Aorta (tissue), 5 donors: ENCODE data around the gene RIIAD1. TPM values are rescaled to one million over a fixed set of nuclear protein-coding genes. Genes with fewer than 3 reads are reported as not detected.
"Not testable (repeated sequence)": the region's sequence is repeated elsewhere in the genome, so short reads cannot be mapped to it uniquely, and the experiment has no call there.

Experiments used
- ATAC-seq: fragments of 200-7000 bp; cut with Tn5 transposase; one replicate; pipeline ENCODE4 v1.9.1; 2022; ENCODE audit warnings: moderate library complexity; ENCODE audit not compliant: low FRiP score
- DNase-seq, 2 donors: peaks; one replicate each; pipeline ENCODE4 v3.0.0-alpha.2; 2020
- H3K27ac ChIP-seq, 2 donors: one replicate each; pipeline ENCODE4 v1.5.1; 2013; ENCODE audit warnings: low read length in 2 of 2, mild to moderate bottlenecking in 2 of 2, moderate library complexity in 2 of 2, control low read depth in 1 of 2, inconsistent platforms in 1 of 2, low read depth in 1 of 2
- H3K27me3 ChIP-seq, 2 donors: one replicate each; pipeline ENCODE4 v1.6.1; 2013; ENCODE audit warnings: control low read depth in 1 of 2, low read length in 1 of 2, mild to moderate bottlenecking in 1 of 2, moderate library complexity in 1 of 2; ENCODE audit not compliant: insufficient read depth in 2 of 2, control insufficient read depth in 1 of 2
- H3K36me3 ChIP-seq, 2 donors: one replicate each; pipeline ENCODE4 v1.6.1; 2013; ENCODE audit warnings: control low read depth in 1 of 2, low read length in 1 of 2, mild to moderate bottlenecking in 1 of 2; ENCODE audit not compliant: insufficient read depth in 2 of 2, control insufficient read depth in 1 of 2
- H3K4me1 ChIP-seq, 2 donors: one replicate each; pipeline ENCODE4 v1.6.1; 2013; ENCODE audit warnings: low read length in 2 of 2, control low read depth in 1 of 2, mild to moderate bottlenecking in 1 of 2, moderate library complexity in 1 of 2; ENCODE audit not compliant: insufficient read depth in 2 of 2, control insufficient read depth in 1 of 2
- H3K4me3 ChIP-seq, 2 donors: one replicate each; pipeline ENCODE4 v1.5.1; 2013; ENCODE audit warnings: low read length in 2 of 2, control low read depth in 1 of 2, mild to moderate bottlenecking in 1 of 2
- H3K9me3 ChIP-seq: one replicate; pipeline ENCODE4 v1.6.1; 2013; ENCODE audit warnings: mild to moderate bottlenecking, low read length; ENCODE audit not compliant: control insufficient read depth
- WGBS, 2 donors: extraction: QIAGEN DNeasy Blood & Tissue Kit; methylation state at CpG; one replicate each; pipeline ENCODE4 v1.1.7; 2013; 5-methylcytosine and 5-hydroxymethylcytosine counted together
- intact Hi-C, 2 donors: fragments of 100-400 bp; cut with DNase I; formaldehyde crosslinking; loops; one replicate each; pipeline versions ENCODE4 v1.14.2 to v1.15.0; 2022
- polyA plus RNA-seq, 2 donors: library from polyadenylated mRNA; stranded (reverse); fragments of 200-250 nt; gene quantifications; one replicate each; pipeline ENCODE4 v1.2.3, GENCODE V29; 2013
- total RNA-seq, 2 donors: library from RNA; stranded (reverse); fragmentation: NEBNext Ultra II Directional; extraction: Animal tissue kit (Norgen Biotek cat#: 25700); gene quantifications; one replicate each; pipeline ENCODE4 v1.2.1, GENCODE V29; 2021
- donor health status: healthy with polysubstance abuse.
- donor health status: Bipolar disorder and iron deficiency.
- donor health status: DM: no; HTN: no; CAD: no.
- donor health status: DM: no; HTN: no; CAD: no.
- donor health status: DM: yes; HTN: yes; CAD: no.

Gene RIIAD1
- total and polyA plus RNA-seq, 4 donors, result not detected

DNA sequence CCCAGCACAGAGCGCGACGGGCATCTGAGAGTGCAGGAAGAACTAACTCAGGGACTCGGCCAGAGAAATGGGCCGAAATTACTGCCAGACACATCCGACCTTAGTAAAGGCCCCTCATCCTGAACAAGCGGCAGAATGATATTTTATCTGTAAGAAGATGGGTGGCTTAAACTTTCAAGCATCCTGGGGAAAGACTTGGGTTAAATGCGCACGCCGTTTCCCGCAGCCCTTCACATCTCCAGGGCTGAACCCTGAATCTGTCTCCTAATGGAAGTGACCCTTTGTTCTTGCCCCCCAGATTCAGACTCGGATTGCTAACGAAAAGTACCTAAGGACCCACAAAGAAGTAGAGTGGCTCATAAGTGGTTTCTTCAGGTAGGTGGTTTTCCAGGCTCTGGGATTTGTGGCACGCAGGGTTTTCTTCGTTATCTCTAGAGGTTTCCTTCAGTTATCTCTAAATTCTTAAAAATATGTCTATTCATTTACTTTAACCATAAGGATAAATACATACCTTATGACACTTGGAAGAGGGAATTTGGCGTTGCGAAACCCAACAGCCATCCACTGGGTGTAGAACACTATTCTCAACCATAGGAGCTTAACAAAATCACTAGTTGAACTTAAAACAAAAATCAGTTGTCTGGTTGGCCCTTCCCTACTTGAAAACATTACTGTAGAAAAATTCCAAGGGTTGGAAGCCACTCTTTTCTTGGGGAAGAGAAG is 627 bp downstream of the RIIAD1 start:
- Histone ChIP-seq H3K4me1 (no peaks in the 10 kb centered on the region), H3K36me3 (no peaks in the 10 kb centered on the region), H3K4me3 (peak overlapping the region; percentile 67 to 70), H3K27ac (no peak overlapping the region), H3K9me3 (no peaks in the 10 kb centered on the region), H3K27me3 (no peaks in the 10 kb centered on the region)
- DNase-seq (no peak), ATAC-seq (no peak)
- intact Hi-C loops, result no loop called here
- 31% methylated on average over 17 of the region's 17 CpGs for WGBS, 2 donors

DNA sequence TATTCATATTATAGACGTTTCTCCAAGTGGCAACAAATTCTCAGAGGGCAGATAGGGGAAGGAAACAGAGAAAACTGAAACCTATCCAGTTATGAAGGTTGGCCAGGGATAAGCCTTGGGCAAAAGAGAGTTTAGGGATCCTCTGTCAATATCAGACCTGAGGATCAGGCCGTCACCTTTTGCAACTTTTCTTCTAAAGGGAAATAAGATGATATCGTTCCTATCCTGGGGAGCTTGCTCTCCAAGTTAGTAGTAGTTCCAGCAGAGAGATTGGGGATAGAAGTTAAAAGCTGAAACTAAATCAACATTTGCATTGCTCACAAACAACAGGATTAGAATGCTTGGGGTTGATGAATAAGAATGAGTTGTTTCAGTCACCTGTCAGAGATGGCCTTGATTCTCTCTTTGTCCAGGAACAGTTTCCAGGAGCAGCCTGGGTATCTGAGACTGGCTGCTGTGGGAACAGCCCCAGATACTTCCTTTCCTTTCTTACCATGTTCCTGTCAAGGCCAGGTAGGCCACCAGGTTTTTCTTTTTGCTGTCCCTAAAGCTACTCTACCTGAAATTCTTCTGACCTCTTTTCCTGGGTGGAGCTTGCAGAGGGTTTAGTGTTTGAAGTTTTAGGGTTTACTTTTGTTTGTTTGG is 2.5 kb downstream of the RIIAD1 start:
- no peaks in the 10 kb centered on the region for H3K9me3 ChIP-seq
- no peaks in the 10 kb centered on the region for H3K36me3 ChIP-seq
- H3K4me3 ChIP-seq, result no peak overlapping the region
- intact Hi-C loops, result no loop called here
- no peak overlapping the region for H3K27ac ChIP-seq
- WGBS, 2 donors, result 50 to 58% methylated on average over 3 of the region's 3 CpGs
- no peak for DNase-seq
- no peaks in the 10 kb centered on the region for H3K4me1 ChIP-seq
- H3K27me3 ChIP-seq, result no peaks in the 10 kb centered on the region
- ATAC-seq, result no peak

DNA sequence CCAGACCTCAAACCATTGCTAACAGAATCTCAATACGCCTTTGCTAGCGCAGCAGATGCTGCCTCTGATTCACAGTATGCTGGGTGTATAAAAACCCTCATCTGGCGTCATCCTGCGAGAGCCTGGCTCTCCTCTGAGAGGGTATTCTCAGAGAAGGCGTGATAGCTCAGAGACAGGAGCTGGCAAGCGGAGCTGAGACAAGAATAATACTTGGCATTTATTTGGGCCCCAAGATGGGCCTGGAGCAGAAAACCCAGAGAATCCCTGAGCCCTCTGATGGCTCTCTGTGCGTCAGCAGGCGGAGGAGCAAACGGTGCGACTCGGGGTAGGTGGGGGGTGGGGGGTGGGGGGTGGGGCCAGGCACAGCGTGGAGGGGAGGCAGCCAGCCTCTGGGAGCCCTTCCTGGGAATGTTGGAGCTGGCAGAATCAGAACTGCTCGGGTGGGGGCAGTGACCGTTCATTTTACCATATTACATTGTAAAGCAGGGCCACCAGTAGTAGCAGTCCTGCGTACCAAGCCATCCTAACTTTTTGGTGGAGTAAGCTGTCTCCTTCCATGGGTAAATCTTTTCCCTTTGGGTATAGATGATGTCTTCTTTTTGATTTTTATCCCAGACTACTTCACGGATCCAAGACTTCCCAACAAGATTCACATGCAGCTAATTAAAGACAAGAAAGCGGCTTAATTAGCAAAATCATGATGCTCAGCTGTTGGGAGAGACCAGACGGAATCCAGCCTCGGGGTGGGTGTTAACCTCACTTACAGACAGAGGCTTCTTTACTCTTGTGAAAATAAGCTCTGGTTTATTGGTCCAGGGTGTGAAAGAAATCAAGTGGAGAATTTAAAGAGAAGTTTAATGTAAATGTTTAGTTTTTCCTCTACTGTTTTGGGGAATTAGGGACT is 7.1 kb downstream of the RIIAD1 start:
- peak overlapping the region in 1 of 2 donors; percentile 32 for H3K27ac ChIP-seq

DNA sequence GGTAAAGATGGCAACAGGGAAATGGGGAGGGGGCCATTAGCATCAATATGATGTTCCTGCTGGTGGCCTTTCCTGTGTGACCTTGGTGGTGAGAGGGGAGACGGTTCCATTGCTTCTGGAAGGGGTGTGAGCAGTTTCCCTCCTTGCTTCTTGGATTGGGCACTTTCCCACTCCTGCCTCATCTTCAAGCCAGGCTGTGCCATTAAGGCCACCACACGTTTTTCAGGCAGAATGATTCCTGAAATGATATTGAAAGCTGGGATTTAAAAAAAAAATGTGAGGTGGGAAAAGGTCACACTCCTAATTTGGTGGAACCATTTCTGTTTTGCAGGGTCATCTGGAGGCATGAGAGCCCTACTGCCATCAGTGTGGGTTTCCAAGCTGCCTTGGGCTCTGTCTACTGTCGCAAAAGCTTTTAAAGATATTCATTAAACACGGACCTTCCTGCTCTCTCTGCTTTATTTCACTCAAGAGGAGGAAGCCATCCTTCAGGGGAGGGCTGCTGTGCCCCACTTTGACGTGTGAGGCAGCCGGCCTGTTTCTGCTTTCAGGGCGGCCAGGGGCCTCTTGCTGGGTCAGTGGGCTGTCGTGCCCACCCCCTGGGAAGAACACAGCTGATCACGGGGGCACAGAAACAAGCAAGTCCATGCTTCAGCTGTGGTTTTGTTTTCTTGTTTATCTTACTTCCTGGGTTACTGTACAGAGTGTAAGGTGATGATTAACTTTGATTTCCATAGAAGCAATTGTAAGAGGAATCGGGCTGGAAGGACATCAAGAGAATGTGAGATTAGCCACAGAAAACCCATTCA is 8.0 kb downstream of the RIIAD1 start:
- Histone ChIP-seq H3K27ac (no peak overlapping the region), H3K27me3 (no peaks in the 10 kb centered on the region), H3K4me1 (no peaks in the 10 kb centered on the region), H3K4me3 (no peak overlapping the region), H3K36me3 (no peaks in the 10 kb centered on the region), H3K9me3 (no peaks in the 10 kb centered on the region)
- ATAC-seq (no peak), DNase-seq (no peak)
- intact Hi-C loops, result loop anchor here in 1 of 2 donors (5.0 kb wide), 1 partner anchor 287 kb away; no protein-coding TSS in a partner anchor
- WGBS, 2 donors, result 63 to 69% methylated on average over 10 of the region's 10 CpGs

More for the DNA sequence above, 7.1 kb downstream of the RIIAD1 start:
- Histone ChIP-seq H3K27me3 (no peaks in the 10 kb centered on the region), H3K9me3 (no peaks in the 10 kb centered on the region), H3K4me1 (no peaks in the 10 kb centered on the region), H3K36me3 (no peaks in the 10 kb centered on the region), H3K4me3 (peak overlapping the region in 1 of 2 donors; percentile 14)
- 9 to 10% methylated on average over 19 of the region's 19 CpGs for WGBS, 2 donors
- peak; percentile 77 for ATAC-seq
- DNase-seq, result no peak
- intact Hi-C loops, result loop anchor here in 1 of 2 donors (5.0 kb wide), 1 partner anchor 286 kb away; no protein-coding TSS in a partner anchor

DNA sequence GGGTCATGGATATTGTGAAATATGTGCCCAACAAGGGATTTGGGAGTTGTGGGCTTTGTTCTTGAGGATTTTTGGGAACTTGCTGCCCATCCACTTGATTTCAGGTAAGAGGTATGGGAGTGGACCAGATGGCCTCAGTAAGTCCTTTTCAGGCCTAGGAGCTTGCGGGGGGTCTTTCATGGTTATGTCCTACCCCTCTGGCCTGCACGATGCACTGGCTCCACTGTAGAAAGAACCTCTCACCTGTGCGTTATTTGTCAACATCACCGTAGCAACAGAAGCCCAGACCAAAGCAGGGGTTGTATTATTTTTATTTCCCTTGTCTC is 8.6 kb downstream of the RIIAD1 start:
- H3K4me3 ChIP-seq, result no peak overlapping the region
- no peak for ATAC-seq
- H3K36me3 ChIP-seq, result no peaks in the 10 kb centered on the region
- DNase-seq, result no peak
- H3K9me3 ChIP-seq, result no peaks in the 10 kb centered on the region
- H3K27me3 ChIP-seq, result no peaks in the 10 kb centered on the region
- no peak overlapping the region for H3K27ac ChIP-seq
- intact Hi-C loops, result loop anchor here (5.0 kb wide), 2 partner anchors 198 to 288 kb away; no protein-coding TSS in a partner anchor
- 86 to 87% methylated on average over 4 of the region's 4 CpGs for WGBS, 2 donors
- no peaks in the 10 kb centered on the region for H3K4me1 ChIP-seq

DNA sequence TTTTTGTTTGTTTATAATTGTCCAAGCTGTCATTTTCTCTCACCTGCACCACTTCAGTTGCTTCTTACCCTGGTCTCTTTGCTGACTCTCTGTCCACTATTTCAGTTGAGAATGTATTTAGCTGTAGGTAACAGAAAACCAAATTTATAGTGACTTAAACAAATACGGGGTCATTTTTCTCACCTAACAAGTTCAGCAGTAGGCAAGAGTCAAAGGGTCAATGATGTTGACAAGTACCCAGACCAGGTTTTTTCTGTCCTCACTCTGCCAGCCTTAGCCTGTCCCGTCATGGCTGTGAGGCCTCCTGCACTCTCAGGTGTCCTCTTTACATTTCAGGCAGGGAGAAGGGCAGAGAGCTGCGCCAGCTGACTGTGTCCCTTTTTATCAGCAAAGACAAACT is 11.8 kb downstream of the RIIAD1 start:
- WGBS, 2 donors, result 88 to 90% methylated on average over 3 of the region's 3 CpGs
- Histone ChIP-seq H3K27me3 (no peaks in the 10 kb centered on the region), H3K4me1 (no peaks in the 10 kb centered on the region), H3K36me3 (no peaks in the 10 kb centered on the region), H3K9me3 (no peaks in the 10 kb centered on the region), H3K4me3 (no peak overlapping the region), H3K27ac (no peak overlapping the region)
- intact Hi-C loops, result loop anchor here in 1 of 2 donors (5.0 kb wide), 1 partner anchor 201 kb away; no protein-coding TSS in a partner anchor
- ATAC-seq (no peak), DNase-seq (no peak)

DNA sequence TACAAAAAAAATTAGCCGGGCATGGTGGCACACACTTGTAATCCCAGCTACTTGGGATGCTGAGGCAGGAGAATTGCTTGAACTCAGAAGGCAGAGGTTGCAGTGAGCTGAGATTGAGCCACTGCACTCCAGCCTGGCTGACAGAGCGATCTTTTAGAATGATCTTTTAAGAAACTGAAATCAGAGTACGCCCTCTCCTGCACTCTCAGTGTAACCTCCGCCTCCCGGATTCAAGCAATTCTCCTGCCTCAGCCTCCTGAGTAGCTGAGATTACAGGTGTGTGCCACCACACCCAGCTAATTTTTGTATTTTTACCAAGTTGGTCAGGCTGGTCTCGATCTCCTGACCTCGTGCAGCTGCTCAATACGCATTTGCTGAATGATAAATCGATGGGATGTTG is 12.7 kb downstream of the RIIAD1 start:
- H3K27ac ChIP-seq, DNase-seq, H3K4me1 ChIP-seq, H3K4me3 ChIP-seq, H3K27me3 ChIP-seq, H3K9me3 ChIP-seq, ATAC-seq, H3K36me3 ChIP-seq: not testable (repeated sequence)
- intact Hi-C loops, result loop anchor here (2.0 to 5.0 kb wide), 3 partner anchors 139 to 202 kb away; no protein-coding TSS in a partner anchor
- 95% methylated on average over 9 of the region's 9 CpGs for WGBS, 2 donors

DNA sequence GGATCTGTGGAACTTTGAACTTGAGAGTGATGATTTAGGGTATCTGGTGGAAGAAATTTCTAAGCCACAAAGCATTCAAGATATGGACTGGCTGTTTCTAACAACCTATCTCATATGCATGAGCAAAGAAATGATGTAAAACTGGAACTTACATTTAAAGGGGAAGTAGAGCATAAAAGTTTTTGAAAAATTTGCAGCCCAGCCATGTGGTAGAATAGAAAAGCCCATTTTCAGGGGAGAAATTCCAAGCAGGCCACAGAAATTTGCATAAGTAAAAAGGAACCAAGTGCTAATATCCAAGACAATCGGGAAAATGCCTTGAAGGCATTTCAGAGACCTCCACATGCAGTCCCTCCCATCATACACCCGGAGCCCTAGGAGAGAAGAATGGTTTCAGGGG is 15.7 kb downstream of the RIIAD1 start:
- no peak overlapping the region for H3K4me3 ChIP-seq
- no peaks in the 10 kb centered on the region for H3K9me3 ChIP-seq
- WGBS, 2 donors, result 78 to 81% methylated on average over 2 of the region's 2 CpGs
- H3K4me1 ChIP-seq, result no peaks in the 10 kb centered on the region
- no peaks in the 10 kb centered on the region for H3K27me3 ChIP-seq
- H3K27ac ChIP-seq, result no peak overlapping the region
- ATAC-seq (no peak), DNase-seq (no peak)
- intact Hi-C loops, result loop anchor here in 1 of 2 donors (5.0 kb wide), 1 partner anchor 295 kb away; no protein-coding TSS in a partner anchor
- no peaks in the 10 kb centered on the region for H3K36me3 ChIP-seq
